Right renal cortex interstitium (tissue), 3 donors: ENCODE results near the gene CD44. TPM values are rescaled to one million over a fixed set of nuclear protein-coding genes. Genes with fewer than 3 reads are reported as not detected.
"Not testable (repeated sequence)": the region's sequence is repeated elsewhere in the genome, so short reads cannot be mapped to it uniquely, and the experiment has no call there.

Experiments used
- DNase-seq, 3 donors: peaks; one replicate each; pipeline ENCODE4 v3.0.0-alpha.2; 2013; ENCODE audit warnings: low read depth in 3 of 3, low spot score in 2 of 3
- polyA plus RNA-seq, 3 donors: library from polyadenylated mRNA; unstranded; fragments of 120-200 nt; gene quantifications; one replicate each; pipeline ENCODE4 v1.2.1, GENCODE V29; 2013; ENCODE audit not compliant: insufficient read length in 3 of 3

The CD44 gene
- polyA plus RNA-seq: 10 to 100 TPM; 11.9 to 13.9 (median 13.8) TPM

DNA sequence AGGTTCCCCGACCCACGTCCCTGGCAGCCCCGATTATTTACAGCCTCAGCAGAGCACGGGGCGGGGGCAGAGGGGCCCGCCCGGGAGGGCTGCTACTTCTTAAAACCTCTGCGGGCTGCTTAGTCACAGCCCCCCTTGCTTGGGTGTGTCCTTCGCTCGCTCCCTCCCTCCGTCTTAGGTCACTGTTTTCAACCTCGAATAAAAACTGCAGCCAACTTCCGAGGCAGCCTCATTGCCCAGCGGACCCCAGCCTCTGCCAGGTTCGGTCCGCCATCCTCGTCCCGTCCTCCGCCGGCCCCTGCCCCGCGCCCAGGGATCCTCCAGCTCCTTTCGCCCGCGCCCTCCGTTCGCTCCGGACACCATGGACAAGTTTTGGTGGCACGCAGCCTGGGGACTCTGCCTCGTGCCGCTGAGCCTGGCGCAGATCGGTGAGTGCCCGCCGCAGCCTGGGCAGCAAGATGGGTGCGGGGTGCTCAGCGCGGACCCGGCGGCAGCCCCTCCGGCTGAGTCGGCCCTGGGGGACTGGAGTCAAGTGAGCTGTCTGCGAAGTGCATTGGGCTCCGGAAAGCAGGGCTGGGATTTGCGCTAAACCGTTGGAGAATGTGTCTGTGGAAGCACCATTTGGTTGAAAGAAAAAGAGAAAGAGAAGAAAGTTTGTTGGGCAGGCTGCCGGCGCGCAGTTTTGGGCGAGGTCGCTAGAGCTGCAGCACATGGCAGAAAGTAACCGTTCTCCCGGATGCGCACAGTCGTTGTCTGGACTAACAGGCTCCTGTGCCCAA lies at the start of gene CD44:
TSS of gene CD44 (plus strand) at position 229 of the 779 bp plus-strand sequence. CDS start at position 362, 133 bp downstream.
- DNase-seq: no peak

GRCh38 chr11:35089666-35090065 lies 49.3 kb upstream of the CD44 start:
- DNase-seq: no peak

DNA sequence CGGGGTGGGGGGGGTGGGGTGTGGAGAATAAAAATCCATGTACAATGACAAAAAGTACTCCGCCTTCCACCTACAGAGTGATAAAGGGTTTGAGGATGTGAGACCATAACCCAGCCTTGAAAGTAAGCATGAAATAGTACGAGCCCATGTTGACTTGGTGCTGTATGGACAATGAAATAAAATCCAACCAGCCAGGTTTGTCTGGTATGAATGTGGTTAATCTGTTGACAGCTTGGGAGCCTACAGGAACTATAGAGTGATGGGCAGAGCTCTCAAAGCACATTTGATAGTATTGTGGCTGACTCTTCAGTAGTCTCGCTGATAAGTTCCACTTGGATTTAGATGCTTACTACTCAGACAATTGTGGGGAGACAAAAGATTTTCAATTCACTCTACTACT lies 48.8 kb upstream of the CD44 start:
- DNase-seq: no peak

GRCh38 chr11:35090991-35091390 lies 48.0 kb upstream of the CD44 start:
- not testable (repeated sequence) for DNase-seq

GRCh38 chr11:35096723-35097122 lies 42.2 kb upstream of the CD44 start:
- no peak for DNase-seq

- no peak for DNase-seq
Observed at GRCh38 chr11:35097814-35098455, 41.0 kb upstream of the CD44 start.

DNA sequence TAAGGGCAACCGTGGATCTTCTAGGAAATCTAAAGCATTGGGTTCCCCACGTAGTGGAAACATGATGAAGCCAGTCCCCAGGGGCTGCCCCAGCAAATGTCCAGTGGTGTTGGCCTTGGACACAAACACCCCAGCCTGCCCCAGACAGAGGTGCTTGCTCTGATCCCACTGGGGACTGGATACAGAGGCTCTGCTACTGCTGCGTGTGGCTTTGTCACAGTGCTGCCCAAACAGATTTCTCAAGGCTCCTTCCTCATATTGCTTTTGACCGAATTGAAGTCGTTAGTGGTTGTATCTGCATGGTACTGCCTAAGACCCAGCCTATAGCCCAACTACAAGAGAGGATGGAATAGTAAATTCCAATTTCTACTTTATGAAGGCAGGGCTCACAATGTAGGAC lies 40.1 kb upstream of the CD44 start:
- no peak for DNase-seq

- no peak for DNase-seq
Observed at GRCh38 chr11:35099278-35100012, 39.5 kb upstream of the CD44 start.

GRCh38 chr11:35100013-35100383 lies 39.0 kb upstream of the CD44 start:
- no peak for DNase-seq

GRCh38 chr11:35101223-35101622 lies 37.7 kb upstream of the CD44 start:
- DNase-seq: no peak

DNA sequence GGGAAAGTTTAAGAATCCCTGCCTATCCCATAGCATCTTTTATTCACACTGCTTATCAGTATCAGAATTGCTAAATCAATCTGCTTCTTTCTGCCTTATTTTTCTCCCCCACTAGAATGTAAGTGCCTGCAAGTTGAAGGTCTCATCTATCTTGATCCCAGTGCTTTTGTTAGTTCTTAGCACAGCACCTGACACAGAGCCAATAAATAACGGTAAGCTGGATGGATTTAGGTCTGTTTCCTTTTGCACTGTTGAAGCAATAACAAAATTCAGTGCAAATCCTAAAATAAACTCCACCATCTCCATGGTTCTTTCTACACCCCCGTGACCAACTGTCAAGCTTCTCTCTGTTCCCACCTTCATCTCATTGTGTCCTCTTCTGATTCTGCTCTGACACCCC lies 36.7 kb upstream of the CD44 start:
- no peak for DNase-seq

DNA sequence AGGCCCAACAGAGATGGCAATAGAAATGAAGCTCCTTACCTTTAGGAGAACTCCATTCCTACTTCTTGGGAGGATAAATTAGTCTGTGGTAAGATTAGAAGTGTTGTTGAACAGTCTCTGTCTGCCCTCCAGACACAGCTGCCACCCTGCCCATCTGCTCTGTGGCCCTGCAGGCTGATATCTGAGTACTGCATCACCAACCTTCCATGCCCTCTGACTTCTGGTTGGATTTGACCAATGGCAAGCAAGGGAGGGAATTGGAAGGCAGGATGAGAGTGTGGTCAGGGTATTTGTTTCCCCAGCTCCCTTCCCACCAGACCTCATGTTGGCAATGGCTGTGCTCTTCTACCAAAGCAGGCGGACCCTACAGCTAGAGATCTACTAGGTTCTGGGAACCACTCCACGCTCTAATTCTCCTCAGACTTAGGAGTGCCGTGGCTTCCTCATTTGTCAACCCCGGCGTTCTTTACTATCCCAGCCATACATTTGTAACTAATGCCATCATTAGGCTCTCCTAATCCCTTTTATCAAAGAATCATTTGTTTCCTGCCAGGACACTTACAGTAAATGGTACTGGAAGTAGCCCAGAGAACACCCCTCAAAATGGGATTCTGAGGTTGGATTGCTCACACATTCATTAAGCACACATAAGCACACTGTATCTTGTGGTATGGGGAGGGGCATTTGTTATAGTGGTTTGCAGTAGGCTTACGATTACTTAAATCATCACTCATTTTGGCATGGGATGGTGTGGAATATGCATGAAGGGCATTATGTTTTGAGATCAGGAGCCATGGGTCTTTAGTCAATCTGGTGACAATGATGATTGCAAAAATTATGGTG lies 35.4 kb upstream of the CD44 start:
- DNase-seq: no peak

- no peak for DNase-seq
Observed at GRCh38 chr11:35104655-35105054, 34.3 kb upstream of the CD44 start.

DNA sequence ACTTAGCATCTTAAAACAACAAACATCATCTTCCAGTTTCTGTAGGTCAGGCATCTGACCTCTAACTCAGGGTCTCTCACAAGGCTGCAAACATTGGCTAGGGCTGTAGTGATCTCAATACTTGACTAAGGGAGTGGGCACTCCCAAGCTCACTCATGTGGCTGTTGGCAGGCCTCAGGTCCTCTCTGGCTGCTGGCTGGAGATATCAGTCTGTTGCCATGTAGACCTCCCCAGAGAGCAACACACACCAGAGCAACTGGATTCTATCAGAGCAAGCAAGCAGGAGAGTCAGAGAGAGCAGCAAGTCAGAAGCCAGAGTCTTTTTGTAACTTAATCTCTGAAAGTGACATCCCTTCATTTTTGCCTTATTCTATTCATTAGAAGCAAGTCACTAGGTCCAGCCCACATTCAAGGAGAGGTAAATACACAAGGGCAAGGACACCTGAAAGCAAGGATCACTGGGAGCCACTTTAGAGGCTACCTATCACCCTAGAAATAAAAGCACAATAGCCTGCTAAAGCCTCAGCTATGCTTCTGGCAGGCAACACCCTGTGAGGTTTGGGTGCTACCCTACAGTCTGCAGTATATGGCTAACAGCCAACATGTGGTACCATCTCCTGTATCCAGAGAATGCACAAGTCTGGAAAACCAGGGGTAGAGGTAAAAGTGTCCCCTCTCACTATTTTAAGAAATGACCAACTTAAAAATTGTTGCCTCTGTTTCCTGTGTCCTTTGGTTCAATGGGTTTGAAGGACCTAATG lies 33.5 kb upstream of the CD44 start:
- no peak for DNase-seq

DNA sequence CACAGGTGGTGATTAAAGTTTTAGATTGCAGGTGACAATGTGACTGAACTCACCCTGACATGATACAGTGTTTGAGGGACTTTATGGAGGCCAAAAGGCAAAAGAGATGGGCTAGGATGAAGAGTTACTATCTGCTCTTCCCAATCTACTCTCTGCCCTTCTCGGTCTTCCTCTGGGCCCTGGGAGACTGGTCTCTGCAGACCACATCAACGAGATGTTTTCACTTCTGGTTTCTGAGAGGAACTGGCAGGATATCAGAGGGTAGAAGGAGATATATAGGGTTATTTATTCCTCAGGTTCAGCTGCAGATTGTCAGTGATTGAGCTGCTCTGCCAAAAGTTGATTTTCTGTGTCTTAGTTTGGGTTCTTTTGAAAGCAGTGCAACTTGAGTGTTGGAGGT lies 32.4 kb upstream of the CD44 start:
- no peak for DNase-seq

GRCh38 chr11:35107861-35108260 lies 31.1 kb upstream of the CD44 start:
- no peak for DNase-seq

DNA sequence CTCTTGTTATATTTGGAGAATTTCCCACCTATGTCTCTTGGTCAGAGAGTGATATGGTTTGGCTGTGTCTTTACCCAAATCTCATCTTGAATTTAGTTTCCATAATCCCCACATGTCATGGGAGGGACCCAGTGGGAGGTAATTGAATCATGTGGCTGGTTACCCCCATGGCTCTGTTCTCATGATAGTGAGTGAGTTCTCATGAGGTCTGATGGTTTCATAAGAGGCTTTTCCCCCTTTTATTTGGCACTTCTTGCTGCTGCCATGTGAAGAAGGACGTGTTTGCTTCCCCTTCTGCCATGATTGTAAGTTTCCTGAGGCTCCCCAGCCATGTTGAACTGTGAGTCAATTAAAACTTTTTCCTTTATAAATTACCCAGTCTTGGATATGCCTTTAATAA lies 30.6 kb upstream of the CD44 start:
- DNase-seq: not testable (repeated sequence)

GRCh38 chr11:35109041-35109440 lies 29.9 kb upstream of the CD44 start:
- DNase-seq: no peak

GRCh38 chr11:35109827-35110226 lies 29.1 kb upstream of the CD44 start:
- DNase-seq: no peak
